Measurements from ENCODE around the gene NEUROD4.

The NEUROD4 gene

DNA sequence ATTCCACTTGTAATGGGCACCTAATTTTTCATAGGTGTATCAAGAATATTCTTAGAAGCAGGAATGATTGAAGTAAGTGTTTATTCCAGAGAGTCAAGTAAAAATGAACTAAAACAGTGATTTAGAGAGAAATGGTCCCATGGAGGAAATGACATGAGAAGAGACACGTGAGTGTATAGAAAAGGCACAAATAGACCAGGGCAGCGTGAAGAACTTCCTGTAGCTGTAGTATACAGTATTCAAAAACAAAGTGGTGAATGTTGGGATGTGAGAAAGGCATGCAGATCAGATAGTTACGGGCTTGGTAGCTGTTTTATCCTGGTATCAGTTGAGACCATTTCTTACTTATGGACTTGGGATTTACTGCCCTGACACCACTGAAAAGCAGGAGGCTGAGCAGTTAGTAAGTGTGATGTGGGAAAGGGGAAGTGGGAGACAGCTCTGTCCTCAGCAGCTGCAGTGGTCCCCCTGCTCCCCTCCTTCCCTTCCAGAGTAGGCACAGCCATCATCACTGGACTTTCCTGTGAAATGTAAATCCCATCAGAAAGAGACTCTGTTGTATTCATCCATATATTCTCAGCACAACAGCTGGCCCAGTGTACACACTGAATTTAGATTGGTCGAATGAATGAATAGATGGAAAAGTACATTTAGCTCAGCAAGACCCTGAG is 18.4 kb upstream of the NEUROD4 start:
- CTCF ChIA-PET = interaction anchor here (0.9 to 17.9 kb wide), 4 partner anchors 8 to 69 kb away, joined by 3 to 646 read pairs (median 43); no protein-coding TSS in a partner anchor
- no peak for DNase-seq (ENCODE audit: extremely low spot score)
- POLR2A ChIA-PET = no interaction called here
- TF ChIP-seq CTCF (IDR thresholded peaks at IDR 0.05; ENCODE audit: control extremely low read depth, extremely low read depth, low read depth, missing control alignments) = no peak

DNA sequence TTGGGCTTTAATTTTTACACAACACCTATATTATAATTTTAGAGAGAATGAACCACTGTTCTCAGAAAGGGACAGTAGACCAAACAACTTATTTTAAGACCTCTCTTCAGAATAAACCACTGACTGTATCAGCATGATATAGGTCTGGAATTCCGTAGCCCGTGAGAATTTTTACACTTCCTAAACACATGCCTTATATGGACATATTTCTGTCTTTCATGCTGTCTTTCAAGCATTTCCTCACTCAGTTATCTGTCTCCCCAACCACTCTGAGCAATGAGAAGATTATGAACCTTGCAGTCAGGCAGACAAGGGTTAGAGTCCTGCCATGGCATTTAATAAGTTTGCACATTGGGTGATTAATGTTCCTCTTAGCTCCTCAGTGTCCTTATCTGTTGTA is 17.4 kb upstream of the NEUROD4 start:
- TF ChIP-seq CTCF (IDR thresholded peaks at IDR 0.05; ENCODE audit: control extremely low read depth, extremely low read depth, low read depth, missing control alignments) = no peak
- CTCF ChIA-PET = interaction anchor here (2.1 to 17.9 kb wide), 3 partner anchors 9 to 68 kb away, joined by 4 to 646 read pairs (median 82); no protein-coding TSS in a partner anchor
- DNase-seq (ENCODE audit: extremely low spot score) = no peak
- POLR2A ChIA-PET = no interaction called here

DNA sequence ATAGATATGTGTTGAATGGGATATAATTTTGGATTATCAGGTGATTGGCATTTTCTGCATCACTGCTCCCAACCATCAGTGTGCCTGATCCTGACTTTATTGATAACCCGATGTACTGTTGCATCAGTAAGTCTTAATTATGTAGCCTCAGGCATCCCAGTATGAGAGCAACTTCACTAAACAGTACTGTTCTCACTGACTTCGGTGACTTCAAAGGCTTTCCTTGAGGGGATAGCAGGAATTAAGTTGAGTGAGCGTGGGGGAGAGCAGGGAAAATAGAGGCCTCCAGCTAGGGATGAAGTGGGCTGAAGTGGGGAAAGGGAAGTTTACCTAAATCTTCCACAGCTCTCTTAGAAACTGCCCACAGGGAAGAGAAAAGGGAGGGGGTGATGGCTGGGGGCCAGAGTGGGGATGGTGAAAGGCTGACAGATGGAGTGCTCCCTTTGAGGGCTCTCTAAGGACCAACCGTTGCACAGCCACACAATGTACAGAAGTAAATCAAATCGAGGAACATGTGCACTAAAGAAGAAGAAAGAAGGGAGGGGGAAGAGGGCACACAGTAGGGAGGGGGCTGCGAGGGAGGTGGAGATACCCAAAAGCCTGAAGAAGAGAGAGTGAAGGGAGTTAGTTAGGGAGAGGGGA is 10.7 kb upstream of the NEUROD4 start:
- POLR2A ChIA-PET = no interaction called here
- no peak for DNase-seq (ENCODE audit: extremely low spot score)
- TF ChIP-seq CTCF (IDR thresholded peaks at IDR 0.05; ENCODE audit: control extremely low read depth, extremely low read depth, low read depth, missing control alignments) = no peak
- CTCF ChIA-PET = interaction anchor here (0.8 to 17.9 kb wide), 4 partner anchors 11 to 62 kb away, joined by 3 to 646 read pairs (median 43); partner anchors contain the start of gene NEUROD4

DNA sequence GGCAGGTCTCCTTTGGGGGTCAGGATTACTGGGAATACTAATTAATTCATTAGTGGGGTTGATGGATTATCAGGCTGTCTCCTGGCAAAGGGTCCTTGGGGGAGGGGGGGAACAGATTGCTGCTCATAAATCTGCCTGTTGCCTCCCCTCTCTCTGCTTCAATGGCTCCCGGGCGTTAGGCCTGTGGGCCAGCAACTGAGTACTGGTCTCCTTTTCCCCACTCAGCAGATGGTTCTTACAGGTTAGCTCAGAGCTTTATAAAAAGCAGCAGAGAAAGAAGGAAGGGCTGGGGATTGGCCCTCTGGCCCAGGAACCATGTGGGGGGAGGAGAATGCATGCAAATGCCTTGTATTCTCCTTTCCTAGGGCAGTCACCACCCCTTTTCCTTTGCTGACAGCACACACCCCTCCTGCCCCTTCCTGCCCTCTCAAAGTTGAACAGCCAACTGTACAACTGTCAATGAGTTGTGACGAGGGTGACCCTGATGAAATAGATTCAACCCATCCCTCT is 2.3 kb upstream of the NEUROD4 start:
- CTCF ChIA-PET = interaction anchor here (1.5 to 2.1 kb wide), 3 partner anchors 16 to 51 kb away, joined by 7 to 8 read pairs (median 7); no protein-coding TSS in a partner anchor
- POLR2A ChIA-PET = no interaction called here
- no peak for TF ChIP-seq CTCF (IDR thresholded peaks at IDR 0.05; ENCODE audit: control extremely low read depth, extremely low read depth, low read depth, missing control alignments)
- DNase-seq (ENCODE audit: extremely low spot score) = no peak

DNA sequence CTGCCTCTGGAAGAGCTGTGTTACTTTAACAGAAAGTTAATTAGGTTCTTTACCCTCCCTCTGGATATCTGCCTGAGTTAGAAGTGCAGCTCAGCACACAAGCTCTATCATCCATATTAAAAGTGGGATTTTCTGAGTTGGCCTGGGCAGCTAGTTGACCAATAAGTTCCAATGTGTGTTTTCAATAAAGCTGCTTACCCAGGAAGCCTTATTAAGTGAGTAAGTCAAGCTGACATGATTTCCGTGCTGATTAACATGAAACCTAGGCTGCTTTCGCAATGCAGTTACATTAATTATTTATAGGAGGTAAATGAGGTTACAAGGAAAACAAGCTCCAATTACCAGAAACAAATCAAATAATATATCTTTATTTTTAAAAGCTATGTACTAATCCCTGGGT is 4.8 kb downstream of the NEUROD4 start:
- no peak for DNase-seq (ENCODE audit: extremely low spot score)
- POLR2A ChIA-PET = no interaction called here
- TF ChIP-seq CTCF (IDR thresholded peaks at IDR 0.05; ENCODE audit: control extremely low read depth, extremely low read depth, low read depth, missing control alignments) = no peak
- CTCF ChIA-PET = interaction anchor here (0.9 to 2.5 kb wide), 5 partner anchors 8 to 47 kb away, joined by 3 to 7 read pairs (median 5); no protein-coding TSS in a partner anchor

- ChIA-PET CTCF (interaction anchor here (1.0 to 2.5 kb wide), 2 partner anchors 12 to 46 kb away, joined by 3 to 7 read pairs; no protein-coding TSS in a partner anchor), POLR2A (no interaction called here)
- DNase-seq (ENCODE audit: extremely low spot score) = no peak
- TF ChIP-seq CTCF (IDR thresholded peaks at IDR 0.05; ENCODE audit: control extremely low read depth, extremely low read depth, low read depth, missing control alignments) = no peak
These were observed 5.7 kb downstream of the NEUROD4 start for GRCh38 chr12:55025508-55025907.
